GM12891 (cell line): Measurements from ENCODE around the gene ENTPD1.
"Not testable (repeated sequence)": the region's sequence is repeated elsewhere in the genome, so short reads cannot be mapped to it uniquely, and the experiment has no call there.

Experiments
- DNase-seq: peaks from one replicate; pipeline ENCODE4 v3.0.0; 2011; ENCODE audit warnings: low spot score; ENCODE audit not compliant: insufficient read length
- FAIRE-seq: peaks from 2 replicates; lab custom pipeline; 2011; peaks lifted over from hg19 to GRCh38; lab: Jason Lieb, UNC
- PAX5 ChIP-seq: IDR thresholded peaks from 2 replicates; pipeline ENCODE4 v1.6.1; 2011; ENCODE audit warnings: low read length, moderate library complexity, mild to moderate bottlenecking; ENCODE audit not compliant: insufficient read depth, severe bottlenecking
- POLR2A ChIP-seq: IDR thresholded peaks from 2 replicates; pipeline ENCODE4 v1.6.1; 2011; ENCODE audit warnings: low read depth, low read length, control low read depth
- POLR2AphosphoS5 ChIP-seq: IDR thresholded peaks from 2 replicates; pipeline ENCODE4 v1.6.1; 2011; ENCODE audit warnings: low read depth, low read length, control low read depth
- POU2F2 ChIP-seq: IDR thresholded peaks from 2 replicates; pipeline ENCODE4 v1.6.1; 2011; ENCODE audit warnings: low read depth, mild to moderate bottlenecking, control low read depth, low read length, moderate library complexity
- SPI1 ChIP-seq: IDR thresholded peaks from 2 replicates; pipeline ENCODE4 v1.6.1; 2011; ENCODE audit warnings: low read depth, low read length, control low read depth
- TAF1 ChIP-seq: IDR thresholded peaks from 2 replicates; pipeline ENCODE4 v1.6.1; 2011; ENCODE audit warnings: low read depth, low read length, control low read depth

Gene ENTPD1

DNA sequence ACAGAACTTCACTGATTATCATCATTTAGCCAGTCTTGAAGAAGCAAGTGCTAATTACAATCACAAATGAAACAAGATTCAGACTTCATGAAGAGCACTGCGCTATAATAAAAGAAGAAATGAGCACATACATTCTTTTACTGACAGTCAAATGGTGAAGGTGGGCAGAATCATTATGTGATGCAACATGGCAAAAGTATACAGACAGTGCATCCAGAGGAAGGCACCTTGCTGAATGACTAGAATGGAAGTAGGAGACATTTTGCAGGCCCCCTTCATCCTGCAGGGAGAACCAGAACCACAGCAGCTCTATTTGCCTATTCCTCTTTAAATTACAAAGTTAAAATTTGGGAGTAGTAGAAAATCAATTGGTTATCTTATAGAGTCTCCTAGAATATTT is 120.8 kb downstream of the ENTPD1 start:
- no peak for DNase-seq
- peak; percentile 45 for FAIRE-seq
- TF ChIP-seq TAF1 (no peak), PAX5 (no peak), SPI1 (no peak), POLR2AphosphoS5 (peak; percentile 84), POLR2A (peak; percentile 63; the same call in 1 of the 2 replicates), POU2F2 (no peak)

DNA sequence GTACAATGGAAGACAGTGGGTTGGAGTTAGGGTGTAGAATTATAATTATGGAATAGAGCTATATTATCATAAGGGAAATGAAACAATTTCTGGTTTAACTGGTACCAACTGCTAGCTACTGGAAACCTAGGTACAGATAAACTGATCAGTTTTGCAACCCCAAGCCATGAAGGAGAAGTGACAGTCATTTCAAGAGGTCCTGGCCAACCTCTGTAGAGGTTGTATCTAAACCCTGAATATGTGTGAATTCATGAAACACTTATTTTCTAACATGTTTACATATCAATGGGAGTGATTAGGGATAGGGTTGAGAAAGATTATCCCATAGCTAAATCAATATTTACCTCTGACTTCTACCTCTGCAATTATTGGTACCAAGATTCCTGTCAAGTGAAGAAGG is 121.9 kb downstream of the ENTPD1 start:
- no peak for DNase-seq
- TF ChIP-seq PAX5 (no peak), POLR2A (peak; percentile 73), SPI1 (peak; percentile 67; the same call in 1 of the 2 replicates), POLR2AphosphoS5 (peak; percentile 44; the same call in 1 of the 2 replicates), TAF1 (no peak), POU2F2 (0 out of 2 replicates have a peak, but pooled peaks have one; percentile 30)
- FAIRE-seq, result peak; percentile 65

DNA sequence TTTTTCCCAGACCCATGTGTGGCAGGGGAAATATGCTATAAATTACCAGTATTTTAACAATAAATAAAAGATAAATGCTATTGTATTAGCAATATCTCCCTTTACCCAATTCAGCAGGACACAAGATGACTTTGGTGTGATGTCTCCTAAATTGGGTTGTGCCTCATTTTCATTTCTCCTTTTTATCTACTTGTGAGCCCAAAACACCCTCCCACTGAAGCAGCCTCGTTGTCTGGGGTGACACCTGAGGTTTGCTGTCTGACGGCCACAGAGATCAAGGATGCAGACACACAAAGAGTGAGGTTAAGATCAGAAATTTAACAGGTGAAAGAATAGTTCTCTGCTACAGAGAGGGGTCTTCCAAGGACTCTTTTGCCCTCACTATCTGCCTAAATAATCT is 124.7 kb downstream of the ENTPD1 start:
- FAIRE-seq (peak; percentile 95), DNase-seq (peak; percentile 19)

DNA sequence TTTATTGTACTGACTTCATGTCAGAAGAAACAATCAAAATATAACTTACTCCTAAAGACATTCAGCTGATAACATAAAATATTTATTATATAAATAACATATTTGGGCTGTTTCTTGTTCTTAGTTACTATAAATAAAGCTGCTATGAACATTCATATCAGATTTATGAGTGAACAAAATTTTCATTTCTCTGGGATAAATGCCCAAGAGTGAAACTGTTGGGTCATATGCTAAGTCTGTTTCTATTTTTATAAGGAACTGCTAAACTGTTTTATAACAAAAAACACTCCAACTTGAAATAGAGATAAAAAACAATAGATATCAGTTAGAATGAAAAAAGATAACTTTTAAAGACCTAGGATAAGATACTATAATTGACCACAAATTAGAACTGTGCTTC is 125.4 kb downstream of the ENTPD1 start:
- DNase-seq (no peak), FAIRE-seq (no peak)
- TF ChIP-seq TAF1 (no peak), PAX5 (no peak), POLR2AphosphoS5 (no peak), POLR2A (no peak), SPI1 (no peak), POU2F2 (no peak)

More for the DNA sequence above, 124.7 kb downstream of the ENTPD1 start:
- peak; percentile 88 for TF ChIP-seq SPI1
- TF ChIP-seq POLR2A, result peak; percentile 15; the same call in 1 of the 2 replicates
- TF ChIP-seq POLR2AphosphoS5, result no peak; the same call in 1 of the 2 replicates
- TF ChIP-seq PAX5, result no peak
- no peak for TF ChIP-seq TAF1

DNA sequence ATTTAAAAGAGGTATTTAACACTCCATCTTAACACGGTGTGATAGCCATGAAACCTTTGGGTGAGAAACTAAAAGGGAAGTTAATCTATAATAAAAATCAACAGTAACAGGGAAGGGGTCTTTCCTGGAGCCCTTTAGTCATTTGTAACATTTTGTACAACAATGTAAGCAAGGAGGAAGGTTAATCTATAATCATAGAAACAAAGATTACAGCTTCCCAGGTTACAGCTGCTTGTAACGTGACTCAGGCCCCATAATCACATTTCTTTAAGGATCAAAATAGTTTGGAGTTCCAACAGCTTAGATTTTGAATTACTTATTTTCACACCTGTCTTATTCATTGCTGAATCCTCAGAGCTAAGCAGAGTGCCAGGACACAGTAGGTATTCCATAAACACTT is 133.9 kb downstream of the ENTPD1 start:
- FAIRE-seq, result no peak
- DNase-seq, result no peak
- TF ChIP-seq POLR2AphosphoS5 (no peak), POU2F2 (no peak), PAX5 (no peak), SPI1 (no peak), POLR2A (no peak), TAF1 (no peak)

DNA sequence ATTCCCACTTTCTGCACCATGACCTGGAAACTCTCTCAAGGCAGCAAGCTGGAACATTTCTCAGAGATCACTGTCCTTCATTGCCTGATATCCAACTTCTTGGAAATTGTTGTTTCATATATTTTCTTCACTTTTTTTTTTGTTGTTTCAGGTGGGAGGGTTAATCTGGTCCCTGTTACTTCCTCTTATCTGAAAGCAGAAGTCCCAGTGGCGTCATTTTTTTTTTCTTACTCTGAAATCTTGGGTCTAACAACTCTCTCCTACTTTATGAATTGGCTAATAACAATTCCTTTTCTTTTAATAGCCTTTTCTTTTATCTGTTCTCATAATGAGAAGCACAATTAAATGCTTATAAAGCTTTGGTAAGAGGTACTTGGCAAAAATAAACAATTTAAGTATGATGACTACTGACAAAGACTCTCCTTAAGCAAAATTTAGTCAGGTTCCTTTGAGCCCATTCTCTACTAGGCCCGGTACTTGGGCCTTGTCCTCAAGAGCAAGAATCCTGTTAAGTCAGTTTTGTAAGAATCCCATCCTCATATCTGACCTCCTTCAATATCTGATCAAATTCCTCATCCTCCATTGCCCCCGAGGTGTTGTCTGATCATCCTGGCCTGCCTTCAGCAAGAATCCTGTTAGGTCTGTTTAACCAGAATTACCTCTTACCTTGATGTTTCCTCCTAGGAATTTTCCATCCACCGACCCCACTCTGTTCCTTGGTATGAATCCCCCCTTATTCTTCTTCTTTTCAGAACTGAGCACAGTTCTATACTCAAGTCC is 140.3 kb downstream of the ENTPD1 start:
- DNase-seq, result no peak
- TF ChIP-seq SPI1, result 0 out of 2 replicates have a peak, but pooled peaks have one; percentile 7
- no peak for TF ChIP-seq POLR2AphosphoS5
- no peak for FAIRE-seq

DNA sequence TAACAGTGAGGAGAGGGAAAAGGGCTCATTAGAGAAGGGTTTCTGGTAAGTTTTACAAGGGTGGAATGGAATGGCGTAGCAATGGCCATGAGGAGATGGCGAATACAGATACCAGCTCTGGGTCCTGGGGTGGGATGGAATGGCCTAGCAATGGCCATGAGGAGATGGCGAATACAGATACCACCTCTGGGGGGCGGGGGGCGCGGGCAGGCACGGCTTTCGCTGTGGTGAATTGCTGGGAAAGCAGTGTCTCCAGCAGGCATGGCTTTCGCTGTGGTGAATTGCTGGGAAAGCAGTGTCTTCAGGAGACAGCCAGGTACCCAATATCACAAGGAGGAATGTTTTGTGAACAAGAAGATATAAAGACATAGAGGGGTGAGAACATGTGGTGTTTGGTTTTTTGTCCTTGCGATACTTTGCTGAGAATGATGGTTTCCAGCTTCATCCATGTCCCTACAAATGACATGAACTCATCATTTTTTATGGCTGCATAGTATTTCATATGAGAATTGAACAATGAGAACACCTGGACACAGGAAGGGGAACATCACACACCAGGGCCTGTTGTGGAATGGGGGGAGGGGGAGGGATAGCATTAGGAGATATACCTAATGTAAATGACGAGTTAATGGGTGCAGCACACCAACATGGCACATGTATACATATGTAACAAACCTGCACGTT is 150.1 kb downstream of the ENTPD1 start:
- FAIRE-seq, result not testable (repeated sequence)

DNA sequence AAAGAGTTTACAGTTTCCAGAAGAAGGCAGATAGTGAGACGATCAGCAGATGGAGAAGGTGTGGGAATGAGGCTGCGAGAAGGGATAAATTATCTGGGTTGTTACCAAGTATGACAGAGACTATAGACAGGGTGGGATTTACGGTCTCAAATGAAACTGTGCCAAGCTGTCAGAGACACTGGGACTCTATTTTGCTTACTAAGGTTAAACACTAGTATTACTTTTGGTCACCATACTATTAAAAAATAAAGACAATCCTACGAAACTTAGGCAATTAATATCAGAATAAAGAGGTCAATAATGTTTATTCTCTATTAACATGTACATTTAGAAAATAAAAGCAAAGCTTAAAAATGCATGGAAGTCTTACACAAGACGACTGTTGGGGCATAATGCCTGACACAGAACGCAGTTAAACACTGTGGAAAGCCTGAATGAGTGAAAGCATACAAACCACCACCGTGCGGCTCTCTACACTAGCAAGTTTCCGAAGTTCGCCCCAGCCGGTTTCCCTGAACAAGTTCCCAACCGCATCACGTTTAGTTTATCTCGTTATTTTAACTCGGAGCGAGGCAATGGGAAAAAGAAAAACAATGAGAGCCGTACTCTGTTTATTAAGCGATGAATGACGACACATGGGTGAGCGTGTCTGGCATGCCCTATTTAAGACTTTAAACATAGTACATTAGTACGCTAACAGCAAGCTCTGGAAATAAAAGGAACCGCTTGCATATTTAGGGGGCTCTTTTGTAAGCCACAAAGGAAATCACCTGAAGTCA is 150.9 kb downstream of the ENTPD1 start:
- FAIRE-seq, result no peak
- TF ChIP-seq POLR2A (no peak), PAX5 (no peak), POLR2AphosphoS5 (no peak), SPI1 (no peak), TAF1 (no peak), POU2F2 (no peak)
- peak; percentile 25 for DNase-seq

More for the DNA sequence above, 150.1 kb downstream of the ENTPD1 start:
- not testable (repeated sequence) for DNase-seq

DNA sequence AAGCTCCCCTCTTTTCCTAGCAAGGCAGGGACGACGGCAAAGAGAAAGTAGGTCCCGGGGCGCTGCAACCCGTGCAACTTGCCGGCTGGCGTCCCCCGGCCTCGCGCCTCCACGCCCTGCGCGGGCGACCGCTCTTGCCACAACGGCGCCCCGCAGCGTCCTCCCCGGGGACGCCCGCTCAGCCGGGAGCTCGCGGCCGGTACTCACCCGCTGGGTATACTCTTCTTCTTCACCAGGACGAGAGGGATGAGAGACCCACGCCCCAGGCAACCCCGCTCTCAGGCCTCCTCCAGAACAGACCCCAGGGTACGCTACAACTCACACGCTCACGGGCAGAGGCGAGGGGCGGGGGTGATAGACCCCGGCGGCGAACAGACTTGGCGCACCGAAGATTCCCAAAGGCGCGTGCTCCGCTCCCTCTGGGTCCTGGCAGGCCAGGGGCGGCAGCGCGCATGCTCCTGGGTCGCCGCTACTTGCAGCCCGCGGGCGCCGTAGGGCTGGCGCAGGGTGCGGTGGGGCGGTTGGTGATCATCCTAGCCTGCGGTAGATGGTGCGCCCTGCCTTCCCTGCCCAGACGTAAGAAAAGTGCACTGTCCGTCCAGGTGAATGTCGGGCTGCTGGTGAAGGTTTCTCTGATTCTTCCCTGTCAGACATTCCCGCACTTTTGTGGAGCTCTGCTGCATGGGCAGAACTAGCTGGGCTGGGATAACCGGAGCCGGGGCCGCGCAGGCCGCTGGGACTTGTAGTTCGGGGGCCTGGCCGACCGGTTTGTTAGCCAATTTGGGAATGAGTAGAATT is 151.7 kb downstream of the ENTPD1 start, which contains the start of gene CC2D2B:
Gene CC2D2B, plus strand, starts transcription at position 520 of the 798 bp plus-strand sequence. CDS start 3,349 bp downstream, outside the sequence.
- TF ChIP-seq POLR2A (0 out of 2 replicates have a peak, but pooled peaks have one; percentile 26), PAX5 (no peak), POLR2AphosphoS5 (no peak), SPI1 (no peak), POU2F2 (no peak)
- DNase-seq, result peak; percentile 66
- FAIRE-seq, result peak; percentile 97
